ENCODE data around the gene EFHC2.

DNA sequence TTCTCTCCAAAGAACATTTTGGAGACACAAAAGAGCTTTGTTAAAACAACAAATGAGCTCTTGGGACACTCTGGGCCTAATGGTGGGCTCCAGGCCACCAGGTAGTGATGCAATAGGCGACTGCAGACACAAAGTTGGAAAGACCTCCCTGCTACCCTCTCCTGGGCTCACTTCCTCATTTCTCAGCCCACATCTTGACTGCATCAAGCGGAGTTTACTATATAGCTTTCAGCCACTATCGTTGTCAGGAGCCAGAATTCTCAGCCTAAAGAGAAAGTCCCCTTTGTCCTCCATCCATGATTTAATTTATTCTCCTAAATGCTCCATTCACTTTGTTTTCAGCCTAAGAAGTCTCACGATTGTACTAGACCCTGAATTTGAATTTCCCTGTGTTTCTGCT is 114.9 kb downstream of the EFHC2 start:
- TF ChIP-seq CTCF (IDR thresholded peaks at IDR 0.05): no peak
- no peak for TF ChIP-seq POLR2A (IDR thresholded peaks at IDR 0.05)

Data from thyroid gland (tissue), 4 donors.